Measurements from ENCODE around the gene STX12. TPM values are rescaled to one million over a fixed set of nuclear protein-coding genes. Genes with fewer than 3 reads are reported as not detected.

The STX12 gene
- polyA plus RNA-seq, 1 of the 3 experiments (the other 2 are of a cell fraction): 12.9 TPM

DNA sequence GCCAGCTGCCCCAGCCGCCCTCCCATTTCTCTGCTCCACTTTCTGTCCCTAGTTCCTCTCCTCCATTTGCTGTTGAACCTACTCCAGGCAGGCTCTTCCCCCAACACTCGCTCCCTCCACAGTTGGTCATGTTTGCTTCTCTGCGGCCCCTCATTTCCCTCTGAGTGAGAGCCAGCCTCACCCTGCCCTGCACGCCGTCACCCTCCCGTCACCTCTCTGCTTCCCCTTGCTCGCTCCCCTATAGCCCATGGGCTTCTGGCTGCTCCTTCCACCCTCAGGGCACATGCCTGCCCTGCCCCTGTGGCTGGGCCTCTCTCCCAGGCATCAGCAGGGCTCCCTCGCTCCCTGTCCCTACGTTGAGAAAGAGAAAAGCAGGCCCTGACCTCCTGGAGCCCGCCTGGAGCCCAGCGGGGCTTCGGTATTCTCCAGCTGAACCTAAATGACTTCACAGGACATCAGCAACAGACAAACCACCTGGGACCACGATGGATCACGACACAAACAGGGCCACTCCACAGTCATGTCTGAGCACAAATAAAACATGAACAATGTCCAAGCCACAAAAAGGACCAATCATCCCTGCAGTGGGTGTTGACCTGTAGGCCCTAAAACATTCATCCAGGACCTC lies 86.0 kb downstream of the STX12 start (continued):
- TF ChIP-seq, protein P1, sequence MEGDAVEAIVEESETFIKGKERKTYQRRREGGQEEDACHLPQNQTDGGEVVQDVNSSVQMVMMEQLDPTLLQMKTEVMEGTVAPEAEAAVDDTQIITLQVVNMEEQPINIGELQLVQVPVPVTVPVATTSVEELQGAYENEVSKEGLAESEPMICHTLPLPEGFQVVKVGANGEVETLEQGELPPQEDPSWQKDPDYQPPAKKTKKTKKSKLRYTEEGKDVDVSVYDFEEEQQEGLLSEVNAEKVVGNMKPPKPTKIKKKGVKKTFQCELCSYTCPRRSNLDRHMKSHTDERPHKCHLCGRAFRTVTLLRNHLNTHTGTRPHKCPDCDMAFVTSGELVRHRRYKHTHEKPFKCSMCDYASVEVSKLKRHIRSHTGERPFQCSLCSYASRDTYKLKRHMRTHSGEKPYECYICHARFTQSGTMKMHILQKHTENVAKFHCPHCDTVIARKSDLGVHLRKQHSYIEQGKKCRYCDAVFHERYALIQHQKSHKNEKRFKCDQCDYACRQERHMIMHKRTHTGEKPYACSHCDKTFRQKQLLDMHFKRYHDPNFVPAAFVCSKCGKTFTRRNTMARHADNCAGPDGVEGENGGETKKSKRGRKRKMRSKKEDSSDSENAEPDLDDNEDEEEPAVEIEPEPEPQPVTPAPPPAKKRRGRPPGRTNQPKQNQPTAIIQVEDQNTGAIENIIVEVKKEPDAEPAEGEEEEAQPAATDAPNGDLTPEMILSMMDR (IDR thresholded peaks at IDR 0.05): no peak
- TF ChIP-seq POLR2AphosphoS5 (IDR thresholded peaks at IDR 0.05; ENCODE audit: low read depth, low read length) (no peak), EZH2phosphoT487 (IDR thresholded peaks at IDR 0.05; ENCODE audit: borderline replicate concordance, low read depth) (no peak), TEAD4 (IDR thresholded peaks at IDR 0.05; ENCODE audit: borderline replicate concordance, insufficient read depth) (no peak), EP300 (IDR thresholded peaks at IDR 0.05; ENCODE audit: borderline replicate concordance in 1 of 2, low read depth in 1 of 2, low read length in 1 of 2) (no peak), GABPA (IDR thresholded peaks at IDR 0.05; ENCODE audit: low read depth) (no peak), RAD21 (IDR thresholded peaks at IDR 0.05; ENCODE audit: low read length) (no peak), FOXM1 (IDR thresholded peaks at IDR 0.05; ENCODE audit: low read depth) (no peak), CHD2 (IDR thresholded peaks at IDR 0.05; ENCODE audit: low read length, partially characterized antibody) (no peak), TAF1 (IDR thresholded peaks at IDR 0.05; ENCODE audit: borderline replicate concordance, low read depth, low read length) (no peak)
- TF ChIP-seq, protein P2, sequence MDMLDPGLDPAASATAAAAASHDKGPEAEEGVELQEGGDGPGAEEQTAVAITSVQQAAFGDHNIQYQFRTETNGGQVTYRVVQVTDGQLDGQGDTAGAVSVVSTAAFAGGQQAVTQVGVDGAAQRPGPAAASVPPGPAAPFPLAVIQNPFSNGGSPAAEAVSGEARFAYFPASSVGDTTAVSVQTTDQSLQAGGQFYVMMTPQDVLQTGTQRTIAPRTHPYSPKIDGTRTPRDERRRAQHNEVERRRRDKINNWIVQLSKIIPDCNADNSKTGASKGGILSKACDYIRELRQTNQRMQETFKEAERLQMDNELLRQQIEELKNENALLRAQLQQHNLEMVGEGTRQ (IDR thresholded peaks at IDR 0.05; ENCODE audit: borderline replicate concordance, low read depth, low read length): no peak

DNA sequence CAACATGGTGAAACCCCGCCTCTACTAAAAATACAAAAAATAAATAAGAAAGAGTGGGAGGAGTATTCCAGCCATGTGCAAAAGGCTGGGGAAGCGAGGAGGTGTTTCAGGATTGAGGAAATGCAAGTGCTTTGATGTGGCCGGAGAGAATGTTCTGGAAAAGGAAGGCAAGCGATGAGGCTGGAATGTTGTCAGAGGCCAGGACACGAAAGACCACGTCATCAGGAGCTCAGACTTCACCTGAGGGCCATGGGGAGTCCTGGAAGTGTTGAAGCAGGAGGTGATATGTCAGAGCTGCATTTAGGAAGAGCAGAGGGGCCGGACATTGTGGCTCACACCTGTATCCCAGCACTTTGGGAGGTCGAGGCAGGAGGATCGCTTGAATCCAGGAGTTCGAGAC lies 88.4 kb downstream of the STX12 start:
- Histone ChIP-seq H2AFZ (ENCODE audit: low read depth) (no peak overlapping the region), H3K27me3 (ENCODE audit: insufficient read depth) (no peaks in the 10 kb centered on the region), H3K4me3 (ENCODE audit: low read depth in 2 of 2, low read length in 1 of 2) (no peak overlapping the region), H3K9me2 (no peaks in the 10 kb centered on the region), H3K27ac (ENCODE audit: low read depth in 2 of 2, low read length in 1 of 2) (no peak overlapping the region), H3K9ac (no peak overlapping the region), H3K9me3 (no peaks in the 10 kb centered on the region), H3F3A (replicated peaks; ENCODE audit: insufficient read depth) (peaks cover 3% of the 10 kb centered on the region), H3K79me2 (ENCODE audit: insufficient read depth) (no peaks in the 10 kb centered on the region), H3K4me1 (ENCODE audit: control insufficient read depth in 1 of 2, insufficient read depth in 2 of 2, low read depth in 1 of 2, low read length in 1 of 2) (peaks cover 6 to 12% of the 10 kb centered on the region in 2 experiments; a peak in 3 of 4 replicates), H3K4me2 (no peak overlapping the region), H3K36me3 (replicated peaks in 1 of 2; ENCODE audit: control insufficient read depth in 1 of 2, insufficient read depth in 2 of 2, low read length in 1 of 2) (no peaks in the 10 kb centered on the region), H4K20me1 (ENCODE audit: insufficient read depth) (no peaks in the 10 kb centered on the region)
- no peak for DNase-seq
- ChIA-PET POLR2A (no interaction called here), CTCF (no interaction called here)
- WGBS (ENCODE audit: low lambda C conversion rate): 94% methylated on average over 10 of the region's 10 CpGs
- TF ChIP-seq YY1 (IDR thresholded peaks at IDR 0.05; ENCODE audit: low read depth): no peak
- TF ChIP-seq FOSL2 (IDR thresholded peaks at IDR 0.05; ENCODE audit: borderline replicate concordance, low read depth): no peak
- TF ChIP-seq GATA2 (CRISPR knock-in tag; IDR thresholded peaks at IDR 0.05): no peak
- no peak for TF ChIP-seq FOXJ3 (CRISPR knock-in tag; IDR thresholded peaks at IDR 0.05)

All from SK-N-SH (cell line).